CD14-positive monocyte (primary cell): ENCODE measurements around the gene UBE2Q1. TPM values are rescaled to one million over a fixed set of nuclear protein-coding genes. Genes with fewer than 3 reads are reported as not detected.

Experiments used
- DNase-seq, 3 donors: peaks; one replicate each; pipeline ENCODE4 v3.0.0-alpha.2; 2011 to 2022
- H2AFZ ChIP-seq: 2 replicates; pipeline ENCODE4 v1.6.0; 2012; ENCODE audit warnings: mild to moderate bottlenecking, low read depth, low read length, inconsistent platforms; ENCODE audit not compliant: insufficient read depth, poor library complexity, severe bottlenecking
- H3K27ac ChIP-seq, 2 donors: 1 replicate in 1 of 2; 2 replicates in 1 of 2; pipeline ENCODE4 v1.5.1; 2012 to 2013; ENCODE audit warnings: low read length in 2 of 2, control low read depth in 1 of 2, inconsistent platforms in 1 of 2, low read depth in 1 of 2, mild to moderate bottlenecking in 1 of 2
- H3K27me3 ChIP-seq, 2 donors: one replicate each; pipeline versions ENCODE4 v1.6.0 to v1.6.1; 2011 to 2013; ENCODE audit warnings: low read length in 2 of 2; ENCODE audit not compliant: control insufficient read depth in 2 of 2, insufficient read depth in 2 of 2
- H3K36me3 ChIP-seq, 2 donors: replicated peaks in 1 of 2; 1 replicate in 1 of 2; 2 replicates in 1 of 2; pipeline versions ENCODE4 v1.5.1 to v1.6.1; 2012 to 2013; ENCODE audit warnings: low read length in 2 of 2, control low read depth in 1 of 2, inconsistent platforms in 1 of 2, mild to moderate bottlenecking in 1 of 2; ENCODE audit not compliant: insufficient read depth in 2 of 2, control insufficient read depth in 1 of 2
- H3K4me1 ChIP-seq, 2 donors: 1 replicate in 1 of 2; 2 replicates in 1 of 2; pipeline versions ENCODE4 v1.5.1 to v1.6.1; 2012 to 2013; ENCODE audit warnings: low read length in 2 of 2, control low read depth in 1 of 2, inconsistent platforms in 1 of 2, mild to moderate bottlenecking in 1 of 2, moderate library complexity in 1 of 2; ENCODE audit not compliant: insufficient read depth in 2 of 2, control insufficient read depth in 1 of 2
- H3K4me2 ChIP-seq: replicated peaks from 2 replicates; pipeline ENCODE3; 2012; ENCODE audit warnings: low read length, moderate library complexity, mild to moderate bottlenecking; ENCODE audit not compliant: poor library complexity, severe bottlenecking; ENCODE audit errors: extremely low read depth
- H3K4me3 ChIP-seq, 3 experiments: fragments of 200-600 bp in 1 of 3; sonication (generic) in 1 of 3; replicated peaks in 1 of 3; 1 replicate in 2 of 3; 2 replicates in 1 of 3; pipeline ENCODE4 v1.5.1; 2011 to 2013; ENCODE audit warnings: low read length in 3 of 3, mild to moderate bottlenecking in 3 of 3, control low read depth in 2 of 3, low read depth in 2 of 3, inconsistent platforms in 1 of 3, moderate library complexity in 1 of 3
- H3K79me2 ChIP-seq: 2 replicates; pipeline ENCODE4 v1.6.0; 2012; ENCODE audit warnings: mild to moderate bottlenecking, control low read depth, inconsistent platforms, low read length, moderate library complexity; ENCODE audit not compliant: insufficient read depth
- H3K9ac ChIP-seq: 2 replicates; pipeline ENCODE4 v1.6.0; 2017; ENCODE audit warnings: low read length, mild to moderate bottlenecking; ENCODE audit not compliant: insufficient read depth, poor library complexity, severe bottlenecking
- H3K9me3 ChIP-seq, 2 donors: replicated peaks in 1 of 2; 1 replicate in 1 of 2; 2 replicates in 1 of 2; pipeline versions ENCODE4 v1.5.1 to v1.6.1; 2012 to 2013; ENCODE audit warnings: low read length in 2 of 2, control low read depth in 1 of 2; ENCODE audit not compliant: control insufficient read depth in 1 of 2, insufficient read depth in 1 of 2
- H4K20me1 ChIP-seq: 2 replicates; pipeline ENCODE4 v1.6.0; 2012; ENCODE audit warnings: mild to moderate bottlenecking, low read length, control low read depth, moderate library complexity; ENCODE audit not compliant: insufficient read depth
- H3K27ac Mint-ChIP-seq, 7 donors: one replicate each; pipeline ENCODE4 v1.8.0; 2020; ENCODE audit warnings: mild to moderate bottlenecking in 7 of 7, mixed read lengths in 7 of 7, moderate library complexity in 6 of 7, inconsistent platforms in 2 of 7
- H3K27me3 Mint-ChIP-seq, 3 donors: one replicate each; pipeline ENCODE4 v1.8.0; 2021 to 2022; ENCODE audit warnings: low read depth in 3 of 3, mild to moderate bottlenecking in 3 of 3, mixed read lengths in 3 of 3, moderate library complexity in 3 of 3, inconsistent platforms in 1 of 3
- H3K36me3 Mint-ChIP-seq, 2 donors: one replicate each; pipeline ENCODE4 v1.8.0; 2020; ENCODE audit warnings: mixed read lengths in 2 of 2, inconsistent platforms in 1 of 2, mild to moderate bottlenecking in 1 of 2
- H3K4me1 Mint-ChIP-seq: one replicate; pipeline ENCODE4 v1.8.0; 2020; ENCODE audit warnings: mild to moderate bottlenecking, mixed read lengths
- H3K4me3 Mint-ChIP-seq, 2 donors: one replicate each; pipeline ENCODE4 v1.8.0; 2020; ENCODE audit warnings: mild to moderate bottlenecking in 2 of 2, mixed read lengths in 2 of 2, moderate library complexity in 1 of 2
- H3K9me3 Mint-ChIP-seq, 7 donors: one replicate each; pipeline ENCODE4 v1.8.0; 2020 to 2022; ENCODE audit warnings: mixed read lengths in 7 of 7, mild to moderate bottlenecking in 6 of 7, moderate library complexity in 6 of 7, inconsistent platforms in 2 of 7
- WGBS: methylation state at CpG from one replicate; pipeline ENCODE4 v1.1.5; 2013; ENCODE audit warnings: missing lambda C conversion rate; ENCODE audit not compliant: insufficient coverage; 5-methylcytosine and 5-hydroxymethylcytosine counted together
- intact Hi-C, 2 donors: fragments of 100-400 bp; cut with micrococcal nuclease; formaldehyde crosslinking; loops; one replicate each; pipeline versions ENCODE4 v1.15.0 to v1.15.1; 2023
- polyA minus RNA-seq: library from RNA; depleted of rRNA, polyadenylated mRNA; stranded (reverse); fragments of >200 nt; gene quantifications from 2 replicates; pipeline ENCODE4 v1.2.3, GENCODE V29; 2012
- polyA plus RNA-seq, 3 donors: library from polyadenylated mRNA; depleted of rRNA in 1 of 3; unstranded in 2 of 3; stranded (reverse) in 1 of 3; fragments of 300-500 nt in 2 of 3; fragments of >200 nt in 1 of 3; fragmentation: Illumina TruSeq in 2 of 3; gene quantifications; 1 replicate in 2 of 3; 2 replicates in 1 of 3; pipeline ENCODE4 v1.2.3, GENCODE V29; 2012 to 2021
- total RNA-seq, 12 experiments: library from RNA in 1 of 12; stranded (reverse) in 1 of 12; fragments of 120-200 nt in 1 of 12; gene quantifications; one replicate each; pipeline ENCODE4 v1.2.4 and lab custom pipeline; 2013 to 2026; ENCODE audit warnings: mixed read lengths in 6 of 12, inconsistent platforms in 1 of 12
- TF ChIP-seq, protein P1 (sequence below): fragments of 200-600 bp; IDR thresholded peaks from one replicate; pipeline ENCODE4 v1.8.0; 2022; ENCODE audit warnings: antibody characterized with exemption, mild to moderate bottlenecking

UBE2Q1 gene
- total RNA-seq (2013): 59.6 TPM
- polyA plus RNA-seq (10 to 100 TPM in 1 of 3 donors, 1 to 10 TPM in 2; 6.4 to 22.6 (median 8.4) TPM), polyA minus RNA-seq (10.7 and 22.6 TPM in 2 replicates), total RNA-seq (lab: John Stamatoyannopoulos, UW) (38.9 to 77.2 (median 50.1) reads per million in 11 experiments)

DNA sequence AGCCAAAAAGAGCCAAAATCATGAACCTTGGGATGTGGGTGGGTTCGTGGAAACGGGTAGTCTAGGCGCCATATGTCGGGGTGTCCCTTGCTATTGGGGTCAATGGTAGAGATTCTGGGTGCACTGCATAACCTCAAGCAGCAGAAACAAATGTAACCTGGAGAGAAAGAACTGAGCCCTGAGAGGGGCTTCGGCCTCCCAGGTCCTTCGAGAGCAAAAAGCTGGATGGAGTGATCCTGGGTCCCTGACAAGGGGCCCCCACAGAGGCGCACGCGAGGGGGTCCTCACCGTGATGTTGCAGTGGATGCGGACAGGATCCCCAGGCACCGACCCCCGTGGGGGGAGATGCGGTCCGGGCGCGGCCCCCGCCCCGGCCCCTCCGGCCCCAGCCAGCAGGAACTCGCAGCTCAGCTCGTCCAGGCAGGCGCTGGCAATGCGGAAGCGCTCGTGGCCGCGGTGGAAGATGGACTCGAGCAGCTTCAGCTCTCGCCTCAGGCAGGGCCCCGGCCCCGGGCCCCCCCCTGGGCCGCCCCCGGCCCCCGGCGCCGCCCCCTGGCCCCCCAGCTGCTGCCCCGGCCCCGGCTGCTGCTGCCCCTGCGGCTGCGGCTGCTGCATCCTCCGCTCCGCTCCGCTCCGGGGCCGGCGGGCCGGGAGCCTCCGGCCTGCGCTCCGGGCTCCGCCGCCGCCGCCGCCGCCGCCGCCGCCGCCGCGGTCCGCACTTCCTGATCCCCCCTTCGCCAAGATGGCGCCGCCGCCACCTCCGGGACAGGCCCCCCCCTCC lies at the start of gene UBE2Q1:
UBE2Q1 (minus strand) TSS at position 724 of the 781 bp plus-strand sequence; CDS start at position 615, 109 bp downstream.
- peaks cover 35% of the 10 kb centered on the region for H3K79me2 ChIP-seq
- H2AFZ ChIP-seq: peak within 1 kb of the TSS; percentile 93
- H3K27ac Mint-ChIP-seq: peak within 1 kb of the TSS; percentile 88 to 99 (median 96)
- H3K9ac ChIP-seq: peak within 1 kb of the TSS; percentile 95
- peaks cover 29% of the 10 kb centered on the region for H3K4me1 Mint-ChIP-seq
- H3K27ac ChIP-seq: peak within 1 kb of the TSS; percentile 85 to 92
- H3K9me3 Mint-ChIP-seq: no peaks in the 10 kb centered on the region
- H3K4me3 Mint-ChIP-seq: peak within 1 kb of the TSS; percentile 86 to 96
- H3K9me3 ChIP-seq: no peaks in the 10 kb centered on the region
- peaks cover 26 to 27% of the 10 kb centered on the region in 2 donors for H3K4me1 ChIP-seq
- intact Hi-C loops: loop anchor here (2.0 to 10.0 kb wide), 8 partner anchors 49 to 584 kb away; partner anchors contain the start of genes ADAR (in 1 of the 2), DPM3 (in 1 of the 2), KCNN3 (in 1 of the 2) and PMVK (in 1 of the 2)
- peaks cover 0 to 2% (median 0%) of the 10 kb centered on the region in 3 donors for H3K27me3 Mint-ChIP-seq
- H3K4me3 ChIP-seq: peak within 1 kb of the TSS; percentile 64 to 97 (median 81)
- H3K27me3 ChIP-seq: no peaks in the 10 kb centered on the region
- peak; percentile 61 to 78 (median 64) for DNase-seq
- peaks cover 29 to 34% of the 10 kb centered on the region in 2 donors for H3K36me3 ChIP-seq
- peak within 1 kb of the TSS; percentile 100 for H3K4me2 ChIP-seq
- H4K20me1 ChIP-seq: peaks cover 45% of the 10 kb centered on the region
- WGBS: under 1% methylated on average over 47 of the region's 69 CpGs
- peaks cover 30 to 35% of the 10 kb centered on the region in 2 donors for H3K36me3 Mint-ChIP-seq
- TF ChIP-seq, protein P1, sequence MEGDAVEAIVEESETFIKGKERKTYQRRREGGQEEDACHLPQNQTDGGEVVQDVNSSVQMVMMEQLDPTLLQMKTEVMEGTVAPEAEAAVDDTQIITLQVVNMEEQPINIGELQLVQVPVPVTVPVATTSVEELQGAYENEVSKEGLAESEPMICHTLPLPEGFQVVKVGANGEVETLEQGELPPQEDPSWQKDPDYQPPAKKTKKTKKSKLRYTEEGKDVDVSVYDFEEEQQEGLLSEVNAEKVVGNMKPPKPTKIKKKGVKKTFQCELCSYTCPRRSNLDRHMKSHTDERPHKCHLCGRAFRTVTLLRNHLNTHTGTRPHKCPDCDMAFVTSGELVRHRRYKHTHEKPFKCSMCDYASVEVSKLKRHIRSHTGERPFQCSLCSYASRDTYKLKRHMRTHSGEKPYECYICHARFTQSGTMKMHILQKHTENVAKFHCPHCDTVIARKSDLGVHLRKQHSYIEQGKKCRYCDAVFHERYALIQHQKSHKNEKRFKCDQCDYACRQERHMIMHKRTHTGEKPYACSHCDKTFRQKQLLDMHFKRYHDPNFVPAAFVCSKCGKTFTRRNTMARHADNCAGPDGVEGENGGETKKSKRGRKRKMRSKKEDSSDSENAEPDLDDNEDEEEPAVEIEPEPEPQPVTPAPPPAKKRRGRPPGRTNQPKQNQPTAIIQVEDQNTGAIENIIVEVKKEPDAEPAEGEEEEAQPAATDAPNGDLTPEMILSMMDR: no peak

DNA sequence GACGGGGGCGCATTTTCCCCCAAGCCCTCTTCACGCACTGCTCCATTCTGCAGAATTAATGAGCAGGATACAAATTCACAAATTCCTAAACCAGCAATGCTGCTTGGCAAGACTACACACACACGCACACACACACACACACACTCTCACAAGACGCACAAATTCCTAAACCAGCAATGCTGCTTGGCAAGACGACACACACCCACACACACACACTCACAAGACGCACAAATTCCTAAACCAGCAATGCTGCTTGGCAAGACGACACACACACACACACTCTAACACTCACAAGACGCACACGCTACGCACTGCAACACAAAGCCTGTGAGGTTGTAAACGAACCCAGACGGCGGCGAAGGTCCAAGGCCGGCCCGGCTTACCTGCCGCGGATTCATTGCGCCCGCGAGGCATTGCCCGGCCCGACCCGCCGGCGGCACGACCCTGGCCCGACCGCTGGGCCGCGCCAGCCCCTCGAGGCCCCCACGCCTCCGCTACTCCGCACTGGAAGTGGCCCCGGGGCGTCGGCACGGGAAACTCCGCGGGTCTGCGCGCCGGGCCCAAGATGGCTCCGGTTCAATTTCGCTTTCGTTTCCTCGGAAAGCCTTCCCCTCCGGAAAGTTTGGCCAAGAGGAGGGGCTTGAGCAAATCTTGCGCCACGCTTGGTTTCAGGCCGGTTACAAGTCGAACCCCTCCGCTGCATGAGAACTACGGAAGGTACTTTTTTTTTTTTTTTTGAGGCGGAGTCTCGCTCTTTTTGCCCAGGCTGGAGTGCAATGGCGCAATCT lies 49.3 kb upstream of the UBE2Q1 start, which contains the start of gene ADAR:
ADAR (minus strand) TSS at position 578 of the 788 bp plus-strand sequence; CDS start at position 398, 180 bp downstream.
- intact Hi-C loops: loop anchor here in 1 of 2 donors (5.0 kb wide), 1 partner anchor 51 kb away; the partner anchor contains the start of gene UBE2Q1
- H2AFZ ChIP-seq: peak within 1 kb of the TSS; percentile 81
- H3K36me3 Mint-ChIP-seq: peaks cover 26 to 31% of the 10 kb centered on the region in 2 donors

More for the DNA sequence above, 49.3 kb upstream of the UBE2Q1 start, which contains the start of gene ADAR:
- H3K4me3 Mint-ChIP-seq: peak within 1 kb of the TSS; percentile 97 to 100
- H3K27me3 Mint-ChIP-seq: no peaks in the 10 kb centered on the region
- TF ChIP-seq, protein P1: no peak
- H3K9me3 Mint-ChIP-seq: no peaks in the 10 kb centered on the region
- Histone ChIP-seq H3K27me3 (no peaks in the 10 kb centered on the region), H3K9me3 (no peaks in the 10 kb centered on the region), H3K27ac (peak within 1 kb of the TSS; percentile 83 to 99), H3K9ac (peak within 1 kb of the TSS; percentile 96), H3K4me1 (peaks cover 46 to 58% of the 10 kb centered on the region in 2 donors), H3K79me2 (peaks cover 94% of the 10 kb centered on the region), H3K4me2 (peak within 1 kb of the TSS; percentile 93), H3K36me3 (peaks cover 5 to 33% of the 10 kb centered on the region in 2 donors), H3K4me3 (peak within 1 kb of the TSS; percentile 85 to 97 (median 95)), H4K20me1 (peaks cover 38% of the 10 kb centered on the region)
- H3K4me1 Mint-ChIP-seq: peaks cover 76% of the 10 kb centered on the region
- H3K27ac Mint-ChIP-seq: peak within 1 kb of the TSS; percentile 94 to 100 (median 99)
- DNase-seq: peak; percentile 96 to 99 (median 97)
- WGBS: under 1% methylated on average over 55 of the region's 59 CpGs
